SK-N-MC (cell line): ENCODE results near the gene GEMIN5.

Experiments used
- EZH2 ChIP-seq: fragments of 200-600 bp; sonication (generic); IDR thresholded peaks from one replicate; pipeline ENCODE4 v1.6.1; 2017; ENCODE audit warnings: antibody characterized with exemption
- FOXP2 ChIP-seq: optimal IDR thresholded peaks from 2 replicates; pipeline ENCODE3; 2011; ENCODE audit warnings: mild to moderate bottlenecking, moderate library complexity; ENCODE audit not compliant: insufficient read depth; ENCODE audit errors: extremely low read length, control extremely low read depth
- POLR2AphosphoS5 ChIP-seq: IDR thresholded peaks from 2 replicates; pipeline ENCODE4 v1.6.1; 2012; ENCODE audit warnings: mild to moderate bottlenecking, low read depth, low read length, borderline replicate concordance

GRCh38 chr5:154881986-154882385 is 56.0 kb downstream of the GEMIN5 start:
- TF ChIP-seq EZH2 (no peak), POLR2AphosphoS5 (no peak), FOXP2 (no peak)
